ENCODE measurements around the gene LRRC2. TPM values are rescaled to one million over a fixed set of nuclear protein-coding genes. Genes with fewer than 3 reads are reported as not detected.

LRRC2 gene
- total and polyA plus RNA-seq, 2 experiments from 2014 or later, result 0.60 to 4.4 TPM

DNA sequence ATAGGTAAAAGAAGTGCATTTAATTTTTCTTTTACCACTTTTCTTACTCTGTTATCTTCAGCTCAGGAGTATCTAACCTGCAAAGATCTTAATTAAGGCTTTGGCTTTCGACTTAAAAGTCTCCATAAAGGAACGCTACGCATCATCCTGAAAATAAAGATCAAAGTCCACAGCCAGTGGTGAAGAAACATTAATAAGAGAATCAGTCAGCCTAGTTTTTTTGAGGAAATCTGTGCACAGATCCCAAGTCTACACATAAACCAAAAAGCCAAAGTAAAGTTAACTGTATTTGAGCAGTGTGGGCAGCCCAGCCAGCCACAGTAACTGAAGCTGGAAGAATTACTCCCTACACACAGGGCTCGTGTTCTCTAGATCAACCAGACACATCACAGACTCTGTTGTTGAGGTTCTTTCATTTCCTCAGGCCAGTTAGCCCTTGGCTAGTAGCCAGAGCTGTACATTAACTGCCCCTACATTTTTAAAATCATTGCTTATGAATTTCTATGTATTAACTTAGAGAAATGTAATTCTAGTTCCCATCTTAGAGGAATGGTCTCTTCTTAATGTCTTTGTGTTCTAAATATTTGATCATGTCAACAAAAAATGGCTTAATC lies 6.9 kb downstream of the LRRC2 start:
- H3K9me3 ChIP-seq (ENCODE audit: low read depth), result no peaks in the 10 kb centered on the region
- H3K27me3 ChIP-seq, result no peaks in the 10 kb centered on the region
- TF ChIP-seq EZH2phosphoT487 (IDR thresholded peaks at IDR 0.05; ENCODE audit: low read depth, severe bottlenecking, unreplicated experiment) (no peak), EZH2 (IDR thresholded peaks at IDR 0.05; ENCODE audit: borderline replicate concordance) (no peak), CTCF (IDR thresholded peaks at IDR 0.05; ENCODE audit: poor library complexity) (no peak)
- WGBS (ENCODE audit: low lambda C conversion rate, missing lambda C conversion rate), result 63% methylated on average over 4 of the region's 4 CpGs
- H2AFZ ChIP-seq, result no peak overlapping the region
- H4K20me1 ChIP-seq (ENCODE audit: insufficient read depth, poor library complexity, severe bottlenecking), result no peaks in the 10 kb centered on the region
- H3K9me2 ChIP-seq (replicated peaks; ENCODE audit: insufficient read depth), result no peaks in the 10 kb centered on the region
- no peak for DNase-seq (ENCODE audit: low spot score)
- H3K4me2 ChIP-seq, result peak overlapping the region; percentile 77
- H3K36me3 ChIP-seq (replicated peaks; ENCODE audit: insufficient read depth, low read depth), result no peaks in the 10 kb centered on the region
- peak overlapping the region; percentile 35 for H3K4me3 ChIP-seq
- H3K4me1 ChIP-seq (ENCODE audit: insufficient read depth), result no peaks in the 10 kb centered on the region
- no peaks in the 10 kb centered on the region for H3K79me2 ChIP-seq
- peak overlapping the region; percentile 75 for H3K27ac ChIP-seq

DNA sequence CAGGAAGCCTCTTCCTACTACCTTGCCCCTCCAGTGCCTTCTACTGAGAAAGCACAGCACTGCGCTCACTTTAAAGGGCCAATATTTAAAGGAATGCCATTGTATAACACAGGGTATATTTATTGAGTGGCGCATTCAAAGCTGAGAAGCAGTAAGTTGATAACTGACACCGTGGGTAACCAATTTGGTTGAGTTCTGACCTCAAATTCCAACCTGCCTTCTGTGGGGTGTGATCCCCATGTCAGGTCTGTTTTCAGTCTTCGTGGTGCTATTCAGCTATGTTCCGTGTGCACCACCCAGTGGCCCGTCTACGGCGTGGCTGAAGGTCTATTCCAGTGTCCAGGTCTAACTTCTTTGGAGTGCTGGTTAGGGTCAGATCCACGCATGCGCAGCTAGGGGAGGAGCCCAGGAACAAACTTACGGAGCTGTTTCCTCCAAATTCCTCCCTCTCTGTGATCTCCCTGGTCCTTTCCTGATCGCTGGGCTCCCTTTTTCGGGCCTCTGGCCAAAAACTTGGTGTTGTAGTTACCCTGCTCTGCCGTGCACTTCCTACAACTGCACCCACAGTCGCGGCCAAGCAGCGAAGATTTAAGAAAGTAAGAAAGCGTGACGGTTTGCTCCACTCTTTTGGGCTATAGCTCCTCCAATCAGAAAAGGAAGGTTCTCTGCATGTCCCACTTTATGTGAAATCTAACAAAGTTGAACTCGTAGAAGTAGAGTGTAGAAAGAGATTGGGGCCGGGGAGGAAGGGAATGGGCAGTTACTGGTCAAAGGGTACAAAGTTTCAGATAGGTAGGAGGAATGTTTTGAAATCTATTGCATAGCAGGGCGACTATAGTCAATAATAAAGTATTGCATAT lies 7.7 kb downstream of the LRRC2 start:
- H3K79me2 ChIP-seq, result no peaks in the 10 kb centered on the region
- no peaks in the 10 kb centered on the region for H3K4me1 ChIP-seq (ENCODE audit: insufficient read depth)
- H3K9me3 ChIP-seq (ENCODE audit: low read depth), result no peaks in the 10 kb centered on the region
- H3K27me3 ChIP-seq, result no peaks in the 10 kb centered on the region
- no peaks in the 10 kb centered on the region for H3K36me3 ChIP-seq (replicated peaks; ENCODE audit: insufficient read depth, low read depth)
- TF ChIP-seq EZH2 (IDR thresholded peaks at IDR 0.05; ENCODE audit: borderline replicate concordance) (no peak), EZH2phosphoT487 (IDR thresholded peaks at IDR 0.05; ENCODE audit: low read depth, severe bottlenecking, unreplicated experiment) (no peak), CTCF (IDR thresholded peaks at IDR 0.05; ENCODE audit: poor library complexity) (peak; percentile 79)
- peak overlapping the region; percentile 75 for H3K27ac ChIP-seq
- no peaks in the 10 kb centered on the region for H4K20me1 ChIP-seq (ENCODE audit: insufficient read depth, poor library complexity, severe bottlenecking)
- H3K4me3 ChIP-seq, result peak overlapping the region; percentile 35
- DNase-seq (ENCODE audit: low spot score), result peak; percentile 91
- no peaks in the 10 kb centered on the region for H3K9me2 ChIP-seq (replicated peaks; ENCODE audit: insufficient read depth)
- peak overlapping the region; percentile 76 for H2AFZ ChIP-seq
- peak overlapping the region; percentile 77 for H3K4me2 ChIP-seq
- 39% methylated on average over 22 of the region's 22 CpGs for WGBS (ENCODE audit: low lambda C conversion rate, missing lambda C conversion rate)

DNA sequence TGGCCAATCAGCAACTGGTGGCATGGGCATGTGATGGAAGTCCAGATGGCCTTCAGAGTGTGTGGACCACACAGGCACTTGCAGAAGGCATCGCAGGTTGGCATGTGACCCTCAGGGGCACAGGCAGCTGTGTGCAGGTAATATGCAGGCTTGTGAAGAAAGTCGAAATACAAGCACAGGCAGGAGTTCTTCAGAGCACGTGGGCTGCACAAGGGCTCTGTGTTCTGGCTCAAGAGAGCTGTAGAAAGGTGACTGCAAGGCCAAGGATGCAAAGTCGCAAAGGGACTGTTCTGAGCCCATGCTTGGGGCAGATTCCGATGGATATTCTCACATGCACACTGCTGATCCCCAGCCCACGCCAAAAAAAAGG lies 8.3 kb downstream of the LRRC2 start:
- Histone ChIP-seq H3K27me3 (no peaks in the 10 kb centered on the region), H3K4me2 (no peak overlapping the region), H3K27ac (no peak overlapping the region), H2AFZ (peak overlapping the region; percentile 26), H3K79me2 (no peaks in the 10 kb centered on the region), H3K9me2 (replicated peaks; ENCODE audit: insufficient read depth) (no peaks in the 10 kb centered on the region), H3K4me3 (no peak overlapping the region), H4K20me1 (ENCODE audit: insufficient read depth, poor library complexity, severe bottlenecking) (no peaks in the 10 kb centered on the region), H3K9me3 (ENCODE audit: low read depth) (no peaks in the 10 kb centered on the region), H3K4me1 (ENCODE audit: insufficient read depth) (no peaks in the 10 kb centered on the region), H3K36me3 (replicated peaks; ENCODE audit: insufficient read depth, low read depth) (no peaks in the 10 kb centered on the region)
- no peak for TF ChIP-seq CTCF (IDR thresholded peaks at IDR 0.05; ENCODE audit: poor library complexity)
- no peak for TF ChIP-seq EZH2 (IDR thresholded peaks at IDR 0.05; ENCODE audit: borderline replicate concordance)
- no peak for TF ChIP-seq EZH2phosphoT487 (IDR thresholded peaks at IDR 0.05; ENCODE audit: low read depth, severe bottlenecking, unreplicated experiment)
- 78% methylated on average over 6 of the region's 6 CpGs for WGBS (ENCODE audit: low lambda C conversion rate, missing lambda C conversion rate)
- no peak for DNase-seq (ENCODE audit: low spot score)
